Activated CD4-positive, CD25-positive, alpha-beta regulatory T cell (primary cell): ENCODE data around the gene ROMO1.

Experiments used
- DNase-seq, 4 experiments: peaks; one replicate each; lab custom pipeline; 2025; lab: John Stamatoyannopoulos, UW

Gene ROMO1

GRCh38 chr20:35699127-35699956 is at the start of gene ROMO1, which contains the start of gene NFS1:
TSS of gene ROMO1 (plus strand) at chr20:35699405. CDS start at chr20:35699633, 228 bp downstream.
TSS of gene NFS1 (minus strand) at chr20:35699352. CDS start at chr20:35699288, 64 bp downstream.
- peak; percentile 69 to 78 (median 74) for DNase-seq

DNA sequence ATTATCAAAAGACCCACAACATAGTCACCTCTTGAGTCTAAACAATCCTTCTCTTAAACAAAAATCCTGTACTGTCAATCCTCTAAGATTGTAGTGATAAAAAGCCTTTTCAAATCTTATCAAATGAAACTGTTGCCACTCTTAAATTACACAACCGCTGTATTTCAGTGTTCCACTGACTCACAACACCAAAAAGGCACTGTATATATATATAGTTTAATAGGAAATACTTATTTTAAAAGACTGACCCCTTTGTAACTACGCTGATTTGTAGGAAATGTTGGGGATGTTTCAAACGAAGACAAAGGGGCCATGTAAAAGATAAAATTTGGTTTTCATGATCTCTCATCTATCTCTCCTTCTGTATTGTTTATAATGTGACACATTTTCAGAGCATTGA is 48.6 kb upstream of the ROMO1 start:
- DNase-seq: no peak

DNA sequence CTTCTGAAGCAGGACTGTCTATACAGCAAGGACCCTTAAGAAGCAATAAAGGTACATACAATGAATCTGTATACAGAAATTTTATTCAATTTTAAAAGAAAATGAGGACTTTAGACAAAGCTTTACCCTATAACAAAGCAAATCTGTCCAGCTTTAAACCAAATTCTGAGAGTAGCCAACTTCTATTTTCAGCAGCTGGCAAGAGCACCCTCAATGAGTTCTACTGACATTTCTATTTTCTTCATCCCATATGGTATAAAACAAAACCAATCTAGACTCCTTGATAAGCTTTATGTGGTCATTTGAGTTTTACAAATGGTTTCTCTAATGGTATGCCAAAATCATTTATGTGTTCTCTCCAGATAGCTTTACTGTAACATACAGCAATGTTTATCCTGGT is 47.2 kb upstream of the ROMO1 start:
- no peak for DNase-seq

DNA sequence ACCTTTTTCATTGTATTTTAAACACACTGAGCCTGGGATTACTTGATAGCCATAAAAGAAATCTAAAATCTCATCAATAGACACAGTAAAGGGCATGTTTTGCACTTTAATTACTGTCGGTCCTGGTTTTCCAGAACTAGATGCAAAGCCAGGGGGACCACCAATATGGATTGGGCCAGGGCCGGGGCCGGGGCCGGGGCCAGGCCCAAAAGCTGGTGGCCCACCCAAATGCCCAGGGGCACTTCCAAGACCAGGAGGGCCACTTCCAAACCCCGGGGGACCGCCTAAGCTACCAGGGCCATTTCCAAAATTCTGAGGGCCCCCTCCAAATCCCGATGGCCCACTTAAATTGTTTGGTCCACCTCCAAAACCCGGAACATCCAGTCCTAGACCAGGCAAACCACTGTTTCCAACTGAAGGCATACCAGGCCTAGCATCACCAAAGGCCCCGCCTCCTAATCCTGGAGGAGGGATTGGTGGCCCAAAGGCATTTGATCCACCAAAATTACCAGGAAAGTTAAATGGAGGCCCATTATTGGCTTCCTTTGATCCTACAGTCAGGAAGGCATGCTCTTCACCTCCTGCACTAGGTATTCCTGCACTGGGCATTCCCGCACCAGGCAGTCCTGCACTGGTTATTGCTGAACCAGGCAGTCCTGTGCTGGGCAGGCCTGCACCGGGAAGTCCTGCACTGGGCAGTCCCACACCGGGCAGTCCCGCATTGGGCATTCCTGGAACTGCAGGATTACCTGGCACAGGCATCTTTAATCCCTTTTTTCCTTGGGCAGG is 46.4 kb upstream of the ROMO1 start:
- no peak for DNase-seq

DNA sequence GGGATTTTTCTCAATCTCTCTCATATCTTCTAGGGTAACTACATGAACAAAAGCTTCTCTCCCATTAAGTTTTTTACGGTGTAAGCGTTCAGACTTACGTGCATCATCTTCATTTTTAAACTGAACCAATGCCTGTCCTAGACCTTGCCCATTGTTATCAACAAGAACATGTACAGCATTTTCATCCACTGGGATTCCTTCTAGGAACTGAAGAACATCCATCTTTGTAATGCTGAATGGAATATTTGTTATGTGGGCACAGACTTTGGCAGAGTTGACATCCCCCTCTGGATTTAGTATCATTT is 45.8 kb upstream of the ROMO1 start:
- no peak for DNase-seq

DNA sequence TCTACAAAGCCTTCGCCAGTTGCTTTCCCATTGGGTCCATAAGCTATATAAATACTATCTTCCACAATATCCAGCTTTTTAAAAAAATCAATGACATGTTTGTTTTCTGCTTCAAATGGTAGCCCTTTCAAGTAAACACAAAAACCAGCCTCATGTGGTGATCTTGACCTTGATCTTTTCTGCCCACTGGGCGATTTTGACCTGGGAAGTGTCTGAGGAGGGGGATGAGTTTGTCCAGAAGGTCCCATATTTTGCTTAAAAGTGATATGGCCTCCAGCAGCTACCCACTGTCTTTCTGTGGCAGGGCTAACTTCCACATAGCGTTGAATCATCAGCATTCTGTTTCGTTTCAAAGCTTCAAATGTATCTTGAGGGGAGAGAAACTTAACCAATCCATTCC is 45.3 kb upstream of the ROMO1 start:
- DNase-seq: no peak

DNA sequence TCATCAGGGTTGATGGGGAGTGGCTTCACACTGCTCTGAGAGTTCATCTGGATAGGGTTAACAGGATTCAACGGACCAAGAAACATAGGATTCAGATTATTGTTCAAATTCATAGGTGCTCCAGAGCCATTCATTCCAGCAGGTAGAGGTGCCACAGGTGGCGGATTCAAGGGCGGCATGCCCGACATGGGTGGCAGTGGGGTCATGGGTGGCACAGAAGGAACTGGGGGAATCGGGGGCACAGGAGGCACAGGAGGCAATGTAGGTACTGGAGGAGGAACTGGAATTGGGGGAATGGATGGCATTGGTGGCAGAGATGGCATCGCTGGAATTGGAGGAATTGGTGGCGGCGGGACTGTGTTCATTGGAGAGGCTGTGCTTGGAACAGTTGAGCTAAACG is 44.8 kb upstream of the ROMO1 start:
- DNase-seq: no peak

- DNase-seq: no peak
Observed at GRCh38 chr20:35657271-35657670, 41.9 kb upstream of the ROMO1 start.

DNA sequence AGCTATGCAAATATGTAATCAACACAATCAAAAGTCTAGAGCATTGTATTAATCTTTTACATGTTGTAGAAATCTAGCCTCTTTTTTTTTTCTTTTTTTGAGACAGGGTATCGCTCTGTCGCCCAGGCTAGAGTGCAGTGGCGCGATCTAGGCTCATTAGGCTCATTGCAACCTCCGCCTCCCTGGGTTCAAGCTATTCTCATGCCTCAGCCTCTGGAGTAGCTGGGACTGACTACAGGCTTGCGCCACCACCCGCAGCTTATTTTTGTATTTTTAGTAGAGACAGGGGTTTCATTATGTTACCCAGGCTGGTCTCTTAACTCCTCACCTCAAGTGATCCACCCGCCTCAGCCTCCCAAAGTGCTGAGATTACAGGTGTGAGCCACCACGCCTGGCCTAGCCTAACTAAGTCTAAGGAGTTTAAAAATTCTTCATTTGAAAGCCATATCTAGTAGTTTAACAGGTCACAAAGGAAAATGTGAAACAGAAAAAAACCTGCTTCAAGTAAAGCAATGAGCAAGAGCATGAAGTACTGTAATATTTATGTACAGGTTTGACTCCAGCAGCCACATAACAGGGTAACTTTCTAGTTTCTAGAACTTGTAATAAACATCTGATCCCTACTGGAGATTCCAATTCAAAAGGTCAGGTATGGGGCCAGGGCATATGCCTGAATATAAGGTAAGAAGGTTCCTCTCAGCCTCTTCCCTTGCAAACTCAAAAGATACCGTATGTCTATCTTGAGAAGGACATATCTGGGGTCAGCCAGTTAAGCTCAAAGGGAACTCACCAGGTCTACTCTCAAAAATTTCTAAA is 38.9 kb upstream of the ROMO1 start:
- DNase-seq: no peak

DNA sequence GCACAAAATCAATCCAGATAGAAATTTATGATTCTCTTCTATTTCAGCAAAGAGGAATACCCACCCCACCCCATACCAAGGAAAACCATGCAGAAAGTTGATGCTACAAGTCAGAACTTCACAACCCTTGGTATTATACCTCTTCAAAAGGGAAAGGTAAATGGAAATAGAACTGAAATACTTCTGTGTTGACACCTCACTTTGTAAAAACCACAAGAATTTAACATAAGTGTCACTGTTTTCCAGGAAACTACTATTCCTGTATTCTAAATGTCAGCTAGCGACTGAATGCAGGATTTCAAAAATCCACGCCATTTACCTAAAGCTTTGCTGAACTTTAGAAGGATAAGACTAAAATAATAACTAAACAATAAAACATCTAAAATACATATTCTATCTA is 38.2 kb upstream of the ROMO1 start:
- no peak for DNase-seq

- no peak for DNase-seq
Observed at GRCh38 chr20:35661908-35662307, 37.3 kb upstream of the ROMO1 start.

DNA sequence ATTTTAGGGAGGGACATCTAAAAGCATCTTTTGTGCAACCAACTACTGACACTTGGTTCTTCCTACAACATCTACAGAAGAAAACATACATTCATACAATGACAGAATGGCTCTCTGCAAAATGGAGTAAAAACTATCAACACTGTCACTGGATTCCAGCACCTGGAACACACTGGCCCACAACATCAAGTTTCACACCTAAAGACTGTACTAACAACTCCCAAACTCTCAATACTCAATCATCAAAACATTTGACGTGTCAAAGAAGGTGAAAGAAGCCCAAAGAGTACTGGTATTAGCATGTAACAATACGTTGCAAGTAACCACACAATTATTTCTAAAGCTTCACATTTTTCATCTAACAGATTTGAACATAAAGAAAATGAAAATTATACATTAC is 36.7 kb upstream of the ROMO1 start:
- DNase-seq: no peak

DNA sequence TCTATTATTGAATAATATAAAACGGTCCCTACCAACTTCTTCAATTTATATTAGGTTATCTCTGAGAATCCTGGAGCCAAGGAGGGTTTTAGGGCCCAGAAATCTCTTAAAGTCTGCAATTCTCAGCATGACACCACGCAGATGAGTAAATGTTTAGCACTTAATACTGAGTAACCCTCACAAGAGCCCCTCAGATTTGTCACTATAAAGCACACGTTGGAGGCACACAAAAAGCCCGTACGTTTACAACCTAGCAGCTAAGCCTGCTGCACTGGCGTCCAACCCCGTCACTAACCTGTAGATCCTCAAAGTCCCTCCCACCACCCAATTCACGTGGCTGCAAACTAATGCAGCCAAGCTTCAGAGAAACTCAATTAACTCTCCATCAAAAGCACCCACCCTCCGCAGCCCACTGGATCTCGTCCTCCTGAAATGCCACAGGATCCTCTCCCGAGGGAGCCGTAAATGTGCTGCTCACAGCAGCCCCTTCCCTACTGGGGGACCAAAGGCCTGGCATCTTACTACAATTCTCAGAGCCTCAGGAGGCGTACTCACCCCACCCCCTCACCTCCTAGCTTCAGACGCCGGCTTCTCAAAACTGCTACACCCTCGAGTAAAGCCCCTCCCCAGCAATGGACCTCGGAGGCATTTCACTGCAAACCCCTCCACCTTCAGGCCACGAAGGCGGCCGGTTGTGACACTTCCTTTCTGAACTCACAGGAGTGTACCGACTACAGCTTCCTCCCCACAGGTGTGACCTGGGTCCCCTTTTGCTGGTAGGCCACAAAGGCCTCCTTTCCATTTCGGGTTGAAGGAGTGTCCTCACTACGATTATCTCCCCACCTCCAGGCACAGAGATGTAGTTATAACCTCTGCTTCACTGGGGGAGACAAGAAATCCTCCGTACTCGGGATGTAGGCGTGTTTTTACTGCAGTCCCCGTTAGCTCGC is 35.4 kb upstream of the ROMO1 start:
- peak; percentile 17 to 47 (median 30) for DNase-seq

GRCh38 chr20:35664466-35665206 is 34.6 kb upstream of the ROMO1 start, which contains the start of the genes CPNE1 and RBM12:
TSS of gene CPNE1 (minus strand) at chr20:35664900. CDS start at chr20:35632923, 31,977 bp downstream.
TSS of gene RBM12 (minus strand) at chr20:35664900. CDS start at chr20:35655322, 9,578 bp downstream.
- DNase-seq: peak; percentile 86 to 88 (median 87)

- DNase-seq: no peak
Observed at GRCh38 chr20:35665949-35666288, 33.3 kb upstream of the ROMO1 start.

DNA sequence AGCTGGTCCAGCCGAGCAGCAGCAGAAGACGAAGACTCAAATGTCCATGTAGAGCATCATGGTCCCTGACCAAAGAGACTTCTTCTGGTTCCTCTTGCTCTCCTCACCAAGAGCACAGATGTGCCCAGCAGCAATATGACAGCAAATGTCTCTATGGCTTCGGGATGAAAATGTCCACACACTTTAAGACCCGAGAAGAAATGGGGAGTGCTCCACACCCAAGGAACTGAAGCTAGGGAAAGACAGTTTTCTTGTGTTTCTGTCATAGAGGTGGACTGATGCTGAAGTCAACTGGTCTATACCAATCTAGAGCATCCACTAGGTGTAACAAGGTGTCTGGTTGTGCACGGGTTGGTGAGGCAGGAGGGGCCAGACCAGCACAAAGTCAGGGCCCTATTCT is 30.0 kb upstream of the ROMO1 start:
- DNase-seq: no peak

DNA sequence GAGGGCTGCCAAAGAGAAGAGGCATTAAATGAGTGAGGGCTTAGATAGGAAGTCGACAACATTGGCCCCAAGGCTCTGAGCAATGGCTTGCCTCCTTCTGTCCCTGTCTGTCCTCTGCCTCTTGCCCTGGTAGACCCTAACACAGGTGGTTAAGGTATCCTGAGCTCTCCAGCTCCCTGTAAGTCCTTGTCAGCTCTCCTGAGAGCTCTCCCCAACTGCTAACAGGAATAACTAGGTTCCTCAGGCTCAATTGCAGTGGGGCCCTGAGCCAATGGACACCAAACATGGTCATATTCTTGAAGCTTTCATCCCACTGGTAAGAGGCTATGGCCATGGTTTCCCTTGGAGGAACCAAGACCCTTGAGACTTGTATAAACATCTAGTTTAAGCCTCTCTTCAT is 29.5 kb upstream of the ROMO1 start:
- no peak for DNase-seq

DNA sequence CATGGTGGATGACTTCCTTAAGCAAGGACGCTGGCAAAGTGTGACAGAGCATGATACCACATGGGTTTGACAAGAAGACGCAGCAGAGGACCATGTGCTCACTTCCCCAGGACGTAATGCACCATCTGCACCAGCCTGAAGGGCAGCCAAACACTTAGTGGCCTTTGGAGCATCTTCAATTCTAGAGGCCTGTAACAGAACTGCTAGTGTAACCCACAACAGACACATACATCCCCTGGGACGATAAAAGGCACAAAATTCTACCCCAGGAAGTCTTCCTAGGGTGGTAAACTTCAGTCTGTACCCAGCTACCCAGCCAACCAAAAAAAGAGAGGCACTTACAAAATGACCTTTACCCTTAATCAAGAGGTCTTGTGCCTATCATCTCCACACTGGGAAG is 25.3 kb upstream of the ROMO1 start:
- DNase-seq: no peak

DNA sequence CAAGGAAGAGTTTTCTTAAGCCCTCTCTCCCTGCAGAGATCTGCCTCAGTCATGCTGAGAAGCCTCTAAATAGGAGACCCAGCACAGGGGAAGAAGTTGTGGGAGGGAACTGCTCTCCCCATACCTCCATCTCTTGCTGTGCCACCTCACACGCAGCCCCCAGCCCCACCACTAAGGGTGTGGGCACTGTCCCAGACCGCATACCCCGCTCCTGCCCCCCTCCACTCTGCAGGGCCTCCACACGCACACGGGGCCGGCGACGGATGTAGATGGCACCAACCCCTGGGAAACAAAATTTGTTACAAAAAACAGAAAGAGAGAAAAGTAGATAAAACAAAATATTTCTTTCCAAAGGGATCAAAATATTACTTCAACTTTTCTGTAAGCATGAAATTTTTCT is 24.3 kb upstream of the ROMO1 start:
- DNase-seq: no peak

DNA sequence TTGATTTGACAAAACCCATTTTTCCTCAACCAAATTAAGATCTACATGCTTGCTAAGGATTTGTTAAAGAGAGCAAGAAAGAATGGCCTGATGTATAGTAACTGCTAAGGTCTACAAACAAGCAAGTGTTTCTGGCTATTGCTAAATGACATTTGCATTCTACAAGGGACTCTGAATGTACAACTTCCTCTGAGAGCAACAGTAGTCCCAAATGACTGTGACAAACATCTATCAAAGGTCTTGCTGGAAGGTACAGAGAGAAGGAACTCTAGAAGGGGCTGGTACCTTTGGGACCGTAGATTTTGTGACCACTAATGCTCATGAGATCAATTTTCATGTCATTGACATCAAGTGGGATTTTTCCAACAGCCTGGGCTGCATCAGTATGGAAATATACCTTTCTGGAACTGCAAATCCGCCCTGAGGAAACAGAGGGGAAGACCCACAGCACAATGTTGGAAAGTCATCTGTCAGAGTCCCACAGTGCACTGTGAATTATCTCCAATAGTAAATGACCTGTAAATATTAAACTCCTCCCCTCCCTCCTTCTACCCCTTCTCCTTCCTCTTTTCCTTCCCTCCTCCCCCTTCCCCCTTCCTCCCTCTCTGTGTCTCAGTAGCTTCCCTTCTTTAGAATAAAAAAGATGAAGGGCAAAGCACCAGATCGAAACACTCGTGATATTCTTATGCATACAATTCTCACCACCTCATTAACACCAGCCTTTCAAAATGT is 18.6 kb upstream of the ROMO1 start:
- no peak for DNase-seq
